ENCODE results near the gene IL24. TPM values are rescaled to one million over a fixed set of nuclear protein-coding genes. Genes with fewer than 3 reads are reported as not detected.

Gene IL24
- polyA plus RNA-seq, 2 of the 4 experiments (the other 2 are of a cell fraction), result 0.04 TPM; not detected in 1

- CTCF ChIA-PET, result interaction anchor here (2.1 kb wide), 1 partner anchor 42 kb away, joined by 10 read pairs; no protein-coding TSS in a partner anchor
- Histone ChIP-seq H3K4me1 (peaks cover 5% of the 10 kb centered on the region; the same call in 1 of the 3 replicates), H3K4me3 (no peak overlapping the region), H3K9me3 (no peaks in the 10 kb centered on the region), H3K4me2 (no peak overlapping the region), H3K27ac (no peak overlapping the region)
- FAIRE-seq, result no peak
- no peak for DNase-seq (ENCODE audit: low read depth in 1 of 2, low spot score in 1 of 2)
- POLR2A ChIA-PET, result interaction anchor here (0.6 kb wide), 1 partner anchor 709 kb away, joined by 3 read pairs; no protein-coding TSS in a partner anchor
- 91% methylated on average over 9 of the region's 9 CpGs for WGBS (ENCODE audit: missing lambda C conversion rate)
- ATAC-seq, result no peak
- TF ChIP-seq JUN (IDR thresholded peaks at IDR 0.05), result no peak
- no peak for TF ChIP-seq TP53 (CRISPR knock-in tag; IDR thresholded peaks at IDR 0.05)
- TF ChIP-seq RARB (CRISPR knock-in tag; IDR thresholded peaks at IDR 0.05), result no peak
- TF ChIP-seq JUNB (IDR thresholded peaks at IDR 0.05), result no peak
- no peak for TF ChIP-seq CBX2 (IDR thresholded peaks at IDR 0.05; ENCODE audit: borderline replicate concordance, low read depth)
- TF ChIP-seq NPAS2 (CRISPR knock-in tag; IDR thresholded peaks at IDR 0.05; ENCODE audit: borderline replicate concordance), result no peak
- no peak for TF ChIP-seq ZNF302 (CRISPR knock-in tag; IDR thresholded peaks at IDR 0.05)
- TF ChIP-seq MAFK (IDR thresholded peaks at IDR 0.05; ENCODE audit: partially characterized antibody), result no peak
- no peak for TF ChIP-seq EHF (CRISPR knock-in tag; IDR thresholded peaks at IDR 0.05)
- no peak for TF ChIP-seq ZFP36 (IDR thresholded peaks at IDR 0.05; ENCODE audit: borderline replicate concordance, partially characterized antibody)
- TF ChIP-seq PHF8 (IDR thresholded peaks at IDR 0.05; ENCODE audit: borderline replicate concordance, low read depth), result no peak
- no peak for TF ChIP-seq ATOH8 (CRISPR knock-in tag; IDR thresholded peaks at IDR 0.05; ENCODE audit: low read depth)
- no peak for TF ChIP-seq POLR2AphosphoS2 (conservative IDR thresholded peaks at IDR 0.05; ENCODE audit: low read length)
- no peak for TF ChIP-seq ESRRA (IDR thresholded peaks at IDR 0.05; ENCODE audit: borderline replicate concordance, low read length)
- no peak for TF ChIP-seq SMC3 (IDR thresholded peaks at IDR 0.05)
- TF ChIP-seq RAD21 (conservative IDR thresholded peaks at IDR 0.05 in 1 of 2, IDR thresholded peaks at IDR 0.05 in 1 of 2), result no peak
- no peak for TF ChIP-seq FOXS1 (CRISPR knock-in tag; IDR thresholded peaks at IDR 0.05)
- no peak for TF ChIP-seq USF2 (IDR thresholded peaks at IDR 0.05)
- TF ChIP-seq RNF2 (IDR thresholded peaks at IDR 0.05; ENCODE audit: borderline replicate concordance, low read depth), result no peak
These were observed 42.8 kb downstream of the IL24 start for GRCh38 chr1:206939841-206940587.

- Histone ChIP-seq H3K4me3 (no peak overlapping the region), H3K27ac (no peak overlapping the region), H3K4me1 (peaks cover 5% of the 10 kb centered on the region; the same call in 1 of the 3 replicates), H3K9me3 (no peaks in the 10 kb centered on the region), H3K4me2 (no peak overlapping the region)
- DNase-seq (ENCODE audit: low read depth in 1 of 2, low spot score in 1 of 2) (no peak), ATAC-seq (no peak), FAIRE-seq (no peak)
- CTCF ChIA-PET, result interaction anchor here (1.4 to 2.1 kb wide), 2 partner anchors 33 to 41 kb away, joined by 3 to 10 read pairs; no protein-coding TSS in a partner anchor
- POLR2A ChIA-PET, result no interaction called here
- WGBS (ENCODE audit: missing lambda C conversion rate), result 78% methylated on average over 3 of the region's 3 CpGs
- TF ChIP-seq POLR2A (IDR thresholded peaks at IDR 0.05; ENCODE audit: low read length) (no peak), ZSCAN20 (CRISPR knock-in tag; IDR thresholded peaks at IDR 0.05) (no peak), KDM1A (IDR thresholded peaks at IDR 0.05; ENCODE audit: low read depth) (no peak), ELK1 (IDR thresholded peaks at IDR 0.05; ENCODE audit: low read depth, low read length) (no peak), FOSL2 (IDR thresholded peaks at IDR 0.05) (no peak), FOSL2 (CRISPR knock-in tag; IDR thresholded peaks at IDR 0.05) (no peak), HDAC2 (IDR thresholded peaks at IDR 0.05) (no peak), NPAS2 (CRISPR knock-in tag; IDR thresholded peaks at IDR 0.05; ENCODE audit: borderline replicate concordance) (no peak), ZC3H11A (IDR thresholded peaks at IDR 0.05) (no peak), MYC (IDR thresholded peaks at IDR 0.05; ENCODE audit: borderline replicate concordance, low read length) (no peak), EHMT2 (IDR thresholded peaks at IDR 0.05; ENCODE audit: low read depth) (no peak), REST (IDR thresholded peaks at IDR 0.05) (no peak), MAX (IDR thresholded peaks at IDR 0.05) (no peak), TFCP2L1 (CRISPR knock-in tag; IDR thresholded peaks at IDR 0.05) (no peak), NR3C1 (IDR thresholded peaks at IDR 0.05) (no peak)
These were observed 43.3 kb downstream of the IL24 start for GRCh38 chr1:206940588-206940936.
